Kidney (tissue), 14 donors: ENCODE data around the gene CHN2. TPM values are rescaled to one million over a fixed set of nuclear protein-coding genes. Genes with fewer than 3 reads are reported as not detected.

Source experiments
- DNase-seq, 5 donors: peaks; one replicate each; pipeline ENCODE4 v3.0.0-alpha.2; 2013 to 2020
- FAIRE-seq: peaks from 2 replicates; lab custom pipeline; 2012; peaks lifted over from hg19 to GRCh38; lab: Jason Lieb, UNC
- H3K27ac ChIP-seq, 2 donors: one replicate each; pipeline ENCODE4 v1.7.0; 2013; ENCODE audit warnings: low read depth in 2 of 2, low read length in 2 of 2, inconsistent platforms in 1 of 2
- H3K27me3 ChIP-seq: one replicate; pipeline ENCODE4 v1.7.1; 2013; ENCODE audit warnings: low read length, inconsistent platforms; ENCODE audit not compliant: control insufficient read depth, insufficient read depth
- H3K36me3 ChIP-seq, 3 donors: one replicate each; pipeline versions ENCODE4 v1.7.0 to v1.7.1; 2013; ENCODE audit warnings: low read length in 3 of 3, control low read depth in 1 of 3, inconsistent platforms in 1 of 3; ENCODE audit not compliant: insufficient read depth in 3 of 3, control insufficient read depth in 2 of 3
- H3K4me1 ChIP-seq, 3 donors: one replicate each; pipeline versions ENCODE4 v1.7.0 to v1.7.1; 2013; ENCODE audit warnings: low read length in 3 of 3, inconsistent platforms in 1 of 3, low read depth in 1 of 3; ENCODE audit not compliant: control insufficient read depth in 2 of 3, insufficient read depth in 2 of 3
- H3K4me3 ChIP-seq, 3 donors: one replicate each; pipeline versions ENCODE4 v1.7.0 to v1.8.1; 2013; ENCODE audit warnings: low read length in 3 of 3, control low read depth in 1 of 3, inconsistent platforms in 1 of 3
- H3K9ac ChIP-seq, 3 donors: one replicate each; pipeline versions ENCODE4 v1.7.0 to v1.7.1; 2013; ENCODE audit warnings: low read length in 3 of 3, control low read depth in 1 of 3, inconsistent platforms in 1 of 3
- H3K9me3 ChIP-seq, 3 donors: one replicate each; pipeline versions ENCODE4 v1.7.0 to v1.7.1; 2013; ENCODE audit warnings: low read length in 3 of 3, control low read depth in 1 of 3, inconsistent platforms in 1 of 3; ENCODE audit not compliant: control insufficient read depth in 2 of 3, insufficient read depth in 1 of 3
- CTCF ChIP-seq: IDR thresholded peaks from 3 replicates; pipeline ENCODE4 v1.5.1; 2012; ENCODE audit warnings: mild to moderate bottlenecking, moderate library complexity, borderline replicate concordance; ENCODE audit not compliant: insufficient read depth; ENCODE audit errors: extremely low read depth
- intact Hi-C: fragments of 100-400 bp; cut with DNase I; formaldehyde crosslinking; loops from one replicate; pipeline ENCODE4 v1.11.1; 2022
- polyA plus RNA-seq: library from polyadenylated mRNA; stranded (reverse); fragments of 350-450 nt; fragmentation: Illumina TruSeq; extraction: RNeasy Lipid Tissue Mini Kit (QIAGEN cat#74804); gene quantifications from one replicate; pipeline ENCODE4 v1.2.3, GENCODE V29; 2014; ENCODE audit warnings: low read depth, low replicate concordance; ENCODE audit not compliant: insufficient read depth
- total RNA-seq: library from RNA; stranded (reverse); fragmentation: NEBNext Ultra II Directional; extraction: Animal tissue kit (Norgen Biotek cat#: 25700); gene quantifications from one replicate; pipeline ENCODE4 v1.2.1, GENCODE V29; 2021
- donor health status: control.
- donor health status: control.
- donor health status: control.
- donor health status: control.
- donor health status: control.
- donor health status: DM: yes; HTN: yes; CAD: no.
- donor health status: Normal renal cell carcinoma (clear cell type).

Gene CHN2
- total and polyA plus RNA-seq, 2 donors from 2014 or later = 7.4 to 22.5 TPM

DNA sequence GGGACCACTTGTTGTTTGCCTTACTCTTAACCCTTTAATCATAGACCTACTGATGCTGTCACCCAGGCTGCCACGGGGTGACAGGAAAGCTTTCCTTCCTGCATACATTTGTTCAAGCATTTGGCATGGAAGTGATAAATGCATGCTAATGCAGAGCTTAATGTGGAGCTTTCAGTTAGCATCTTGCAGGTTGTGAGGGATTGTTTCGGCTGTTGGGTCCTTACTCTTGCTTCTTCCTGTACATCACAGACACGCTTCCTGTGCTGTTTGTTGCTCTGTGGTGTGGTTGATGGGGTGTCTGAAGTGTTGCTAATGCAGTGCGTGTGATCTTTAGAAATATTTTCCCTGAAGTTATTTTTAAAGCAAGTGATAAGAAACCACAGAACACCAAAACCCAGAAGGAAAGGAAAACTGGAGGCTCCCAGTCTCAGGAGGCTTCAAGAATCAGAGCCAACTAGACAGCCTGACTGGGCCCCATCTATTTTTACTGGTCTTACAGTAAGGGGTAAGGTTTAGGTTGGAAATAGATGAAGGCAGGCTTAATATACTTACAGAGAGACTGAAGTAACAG is 143.1 kb downstream of the CHN2 start:
- Histone ChIP-seq H3K27ac (no peak overlapping the region), H3K4me1 (no peaks in the 10 kb centered on the region), H3K4me3 (no peak overlapping the region), H3K9ac (no peak overlapping the region), H3K27me3 (no peaks in the 10 kb centered on the region), H3K36me3 (no peaks in the 10 kb centered on the region), H3K9me3 (no peaks in the 10 kb centered on the region)
- intact Hi-C loops = no loop called here
- peak in 1 of 5 donors; percentile 49 for DNase-seq
- no peak for FAIRE-seq
- TF ChIP-seq CTCF = no peak

GRCh38 chr7:29340696-29341095 is 146.1 kb downstream of the CHN2 start:
- Histone ChIP-seq H3K4me3 (no peak overlapping the region), H3K4me1 (no peaks in the 10 kb centered on the region), H3K9ac (no peak overlapping the region), H3K27ac (no peak overlapping the region), H3K9me3 (no peaks in the 10 kb centered on the region), H3K27me3 (no peaks in the 10 kb centered on the region), H3K36me3 (no peaks in the 10 kb centered on the region)
- intact Hi-C loops = no loop called here
- FAIRE-seq = no peak
- no peak for DNase-seq
- no peak for TF ChIP-seq CTCF

- Histone ChIP-seq H3K4me1 (peaks cover 0 to 4% (median 0%) of the 10 kb centered on the region in 3 donors), H3K27ac (no peak overlapping the region), H3K9ac (no peak overlapping the region), H3K4me3 (no peak overlapping the region), H3K36me3 (no peaks in the 10 kb centered on the region), H3K9me3 (no peaks in the 10 kb centered on the region), H3K27me3 (no peaks in the 10 kb centered on the region)
- intact Hi-C loops = no loop called here
- TF ChIP-seq CTCF = no peak
- FAIRE-seq (no peak), DNase-seq (no peak)
Measured at GRCh38 chr7:29341156-29341555, 146.6 kb downstream of the CHN2 start.

DNA sequence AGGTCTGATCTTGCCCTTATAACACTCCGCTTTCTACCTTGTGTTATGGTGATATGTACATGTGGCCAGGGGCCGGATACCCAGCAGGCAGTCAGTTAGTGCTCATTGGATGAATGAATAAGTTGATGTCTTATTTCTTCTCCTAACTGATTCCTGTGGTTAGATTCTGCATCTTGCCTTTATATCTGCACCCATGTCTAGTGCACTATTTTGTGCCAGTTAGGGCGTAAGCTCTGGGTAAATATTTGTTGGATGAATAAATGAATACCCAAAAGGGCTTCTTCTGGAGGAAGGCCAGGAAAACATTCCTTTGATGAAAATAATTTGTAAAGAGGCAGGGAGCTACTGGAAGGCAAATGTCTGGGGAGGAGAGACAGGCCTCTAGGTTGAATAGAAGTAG is 148.2 kb downstream of the CHN2 start:
- Histone ChIP-seq H3K9me3 (no peaks in the 10 kb centered on the region), H3K36me3 (no peaks in the 10 kb centered on the region), H3K27me3 (no peaks in the 10 kb centered on the region), H3K9ac (no peak overlapping the region), H3K4me1 (peaks cover 0 to 4% (median 0%) of the 10 kb centered on the region in 3 donors), H3K4me3 (no peak overlapping the region), H3K27ac (no peak overlapping the region)
- TF ChIP-seq CTCF = no peak
- DNase-seq (no peak), FAIRE-seq (no peak)
- intact Hi-C loops = no loop called here
